Measurements from ENCODE around the gene GALR2. TPM values are rescaled to one million over a fixed set of nuclear protein-coding genes. Genes with fewer than 3 reads are reported as not detected.

GALR2 gene
- total and polyA plus RNA-seq, 9 of the 15 experiments (the other 6 are each of a cell fraction or from before 2014, with no cell fraction given), result 0.34 TPM; not detected in 8

- no peak overlapping the region for H2AFZ ChIP-seq (ENCODE audit: low read depth, low read length)
- no TSS peak for BruUV-seq (replicated peaks)
- H4K20me1 ChIP-seq (replicated peaks; ENCODE audit: control insufficient read depth, insufficient read depth, low read length), result no peaks in the 10 kb centered on the region
- TF ChIP-seq RAD21 (CRISPR knock-in tag; conservative IDR thresholded peaks at IDR 0.05 in 1 of 2, IDR thresholded peaks at IDR 0.05 in 1 of 2), result peak in 1 of 2 experiments; percentile 14; a peak in 1 of 4 replicates
- no peak for TF ChIP-seq ZNF589 (CRISPR knock-in tag; IDR thresholded peaks at IDR 0.05; ENCODE audit: low read depth)
- peak in 1 of 3 experiments; percentile 21; a peak in 2 of 6 replicates for TF ChIP-seq CTCF (IDR thresholded peaks at IDR 0.05 in 2 of 3, conservative IDR thresholded peaks at IDR 0.05 in 1 of 3; ENCODE audit: insufficient read depth in 2 of 3, low read depth in 1 of 3, low read length in 3 of 3)
- TF ChIP-seq ZNF121 (CRISPR knock-in tag; conservative IDR thresholded peaks at IDR 0.05), result no peak
- no peak for FAIRE-seq
- H3K4me1 ChIP-seq (replicated peaks in 1 of 2; ENCODE audit: control insufficient read depth in 2 of 2, insufficient read depth in 2 of 2, low read length in 2 of 2), result peaks cover 5 to 9% of the 10 kb centered on the region in 2 experiments; a peak in 3 of 5 replicates
- H3K9ac ChIP-seq (ENCODE audit: insufficient read depth in 1 of 2, low read depth in 2 of 2, low read length in 2 of 2), result no peak overlapping the region
- DNase-seq (ENCODE audit: extremely low read depth in 1 of 4, low spot score in 3 of 4), result no peak
- H3K79me2 ChIP-seq (ENCODE audit: control insufficient read depth, insufficient read depth, low read length), result peaks cover 7% of the 10 kb centered on the region; the same call in 2 of the 3 replicates
- ChIA-PET POLR2A (interaction anchor here (1.6 to 5.0 kb wide), 4 partner anchors 10 to 27 kb away, joined by 4 to 33 read pairs (median 10); partner anchors contain the start of gene SRP68), CTCF (ENCODE audit: low intra/inter-chr PET ratio) (no interaction called here)
- no peak overlapping the region for H3K27ac ChIP-seq (ENCODE audit: extremely low read depth, low read depth, low read length)
- in situ Hi-C loops (cut with MboI), result no loop called here
- 87% methylated on average over 3 of the region's 3 CpGs for WGBS (ENCODE audit: insufficient coverage, low coverage, missing lambda C conversion rate)
- no peaks in the 10 kb centered on the region for H3K9me1 ChIP-seq (ENCODE audit: control insufficient read depth, insufficient read depth, low read length)
- peak; percentile 56; the same call in 2 of the 3 replicates for ATAC-seq
- no peaks in the 10 kb centered on the region for H3K9me3 ChIP-seq (replicated peaks; ENCODE audit: control insufficient read depth, insufficient read depth, low read depth, low read length)
- H3K36me3 ChIP-seq (ENCODE audit: control insufficient read depth, insufficient read depth, low read length), result peaks cover 82% of the 10 kb centered on the region
- H3K4me3 ChIP-seq, result no peak overlapping the region
- no peak overlapping the region for H3K4me2 ChIP-seq (ENCODE audit: insufficient read depth, low read length)
- intact Hi-C loops (cut with micrococcal nuclease), result no loop called here
- H3K27me3 ChIP-seq (ENCODE audit: control insufficient read depth in 2 of 2, insufficient read depth in 2 of 2, low read length in 2 of 2), result no peaks in the 10 kb centered on the region
Measured at GRCh38 chr17:76056882-76057281, 17.7 kb upstream of the GALR2 start.

Data from K562 (cell line).